ENCODE data around the gene NKAIN2.
"Not testable (repeated sequence)": the region's sequence is repeated elsewhere in the genome, so short reads cannot be mapped to it uniquely, and the experiment has no call there.

NKAIN2 gene

GRCh38 chr6:124330197-124330596 lies 526.5 kb downstream of the NKAIN2 start:
- no peak overlapping the region for H3K4me3 ChIP-seq (ENCODE audit: low read depth, low read length)
- no peak for DNase-seq (ENCODE audit: low read depth)
- TF ChIP-seq, protein P1, sequence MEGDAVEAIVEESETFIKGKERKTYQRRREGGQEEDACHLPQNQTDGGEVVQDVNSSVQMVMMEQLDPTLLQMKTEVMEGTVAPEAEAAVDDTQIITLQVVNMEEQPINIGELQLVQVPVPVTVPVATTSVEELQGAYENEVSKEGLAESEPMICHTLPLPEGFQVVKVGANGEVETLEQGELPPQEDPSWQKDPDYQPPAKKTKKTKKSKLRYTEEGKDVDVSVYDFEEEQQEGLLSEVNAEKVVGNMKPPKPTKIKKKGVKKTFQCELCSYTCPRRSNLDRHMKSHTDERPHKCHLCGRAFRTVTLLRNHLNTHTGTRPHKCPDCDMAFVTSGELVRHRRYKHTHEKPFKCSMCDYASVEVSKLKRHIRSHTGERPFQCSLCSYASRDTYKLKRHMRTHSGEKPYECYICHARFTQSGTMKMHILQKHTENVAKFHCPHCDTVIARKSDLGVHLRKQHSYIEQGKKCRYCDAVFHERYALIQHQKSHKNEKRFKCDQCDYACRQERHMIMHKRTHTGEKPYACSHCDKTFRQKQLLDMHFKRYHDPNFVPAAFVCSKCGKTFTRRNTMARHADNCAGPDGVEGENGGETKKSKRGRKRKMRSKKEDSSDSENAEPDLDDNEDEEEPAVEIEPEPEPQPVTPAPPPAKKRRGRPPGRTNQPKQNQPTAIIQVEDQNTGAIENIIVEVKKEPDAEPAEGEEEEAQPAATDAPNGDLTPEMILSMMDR (IDR thresholded peaks at IDR 0.05; ENCODE audit: insufficient read depth, low read depth, low read length, missing control alignments) = no peak

- no peak overlapping the region for H3K4me3 ChIP-seq (ENCODE audit: low read depth, low read length)
- DNase-seq (ENCODE audit: low read depth) = no peak
- TF ChIP-seq, protein P1 (IDR thresholded peaks at IDR 0.05; ENCODE audit: insufficient read depth, low read depth, low read length, missing control alignments) = no peak
Observed at GRCh38 chr6:124334359-124334758, 530.7 kb downstream of the NKAIN2 start.

DNA sequence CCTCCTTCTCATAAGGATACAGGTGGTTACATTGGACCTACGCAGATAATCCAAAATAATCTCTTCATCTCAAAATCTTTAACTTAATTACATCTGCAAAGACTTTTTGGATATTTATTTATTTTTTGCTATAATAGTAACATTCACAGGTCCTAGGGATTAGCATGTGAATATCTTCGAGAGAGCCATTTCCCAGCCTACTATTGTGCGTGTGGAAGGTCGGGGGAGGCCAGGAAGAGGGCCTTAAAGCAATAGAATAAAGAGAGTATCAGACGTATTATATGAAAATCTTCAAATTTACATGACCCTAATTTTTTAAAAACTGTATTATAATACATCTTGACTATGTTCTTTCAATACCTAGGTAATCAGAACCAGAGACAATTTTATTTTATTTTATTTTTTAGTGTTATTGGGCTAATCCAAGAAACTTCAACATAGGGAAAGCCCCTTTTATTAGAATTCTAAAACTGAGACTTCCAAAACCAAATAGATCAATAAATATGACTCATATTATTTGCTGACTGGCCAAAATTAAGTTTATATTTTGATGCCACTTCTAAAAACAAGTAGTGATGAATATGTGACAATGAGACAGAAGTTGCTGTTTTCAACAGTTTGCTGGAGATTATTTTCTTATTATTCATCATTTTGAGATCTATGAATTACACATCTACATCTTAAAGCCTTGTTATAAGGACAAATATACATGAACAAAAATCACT lies 536.1 kb downstream of the NKAIN2 start:
- TF ChIP-seq, protein P1 (IDR thresholded peaks at IDR 0.05; ENCODE audit: insufficient read depth, low read depth, low read length, missing control alignments) = no peak
- no peak for DNase-seq (ENCODE audit: low read depth)
- no peak overlapping the region for H3K4me3 ChIP-seq (ENCODE audit: low read depth, low read length)

GRCh38 chr6:124348339-124348738 lies 544.7 kb downstream of the NKAIN2 start:
- DNase-seq (ENCODE audit: low read depth); H3K4me3 ChIP-seq (ENCODE audit: low read depth, low read length): not testable (repeated sequence)

GRCh38 chr6:124355146-124355545 lies 551.5 kb downstream of the NKAIN2 start:
- no peak overlapping the region for H3K4me3 ChIP-seq (ENCODE audit: low read depth, low read length)

GRCh38 chr6:124356276-124356810 lies 552.7 kb downstream of the NKAIN2 start:
- no peak overlapping the region for H3K4me3 ChIP-seq (ENCODE audit: low read depth, low read length)
- no peak for DNase-seq (ENCODE audit: low read depth)

More at GRCh38 chr6:124355146-124355545, 551.5 kb downstream of the NKAIN2 start:
- DNase-seq (ENCODE audit: low read depth) = no peak
- TF ChIP-seq, protein P1 (IDR thresholded peaks at IDR 0.05; ENCODE audit: insufficient read depth, low read depth, low read length, missing control alignments) = no peak

DNA sequence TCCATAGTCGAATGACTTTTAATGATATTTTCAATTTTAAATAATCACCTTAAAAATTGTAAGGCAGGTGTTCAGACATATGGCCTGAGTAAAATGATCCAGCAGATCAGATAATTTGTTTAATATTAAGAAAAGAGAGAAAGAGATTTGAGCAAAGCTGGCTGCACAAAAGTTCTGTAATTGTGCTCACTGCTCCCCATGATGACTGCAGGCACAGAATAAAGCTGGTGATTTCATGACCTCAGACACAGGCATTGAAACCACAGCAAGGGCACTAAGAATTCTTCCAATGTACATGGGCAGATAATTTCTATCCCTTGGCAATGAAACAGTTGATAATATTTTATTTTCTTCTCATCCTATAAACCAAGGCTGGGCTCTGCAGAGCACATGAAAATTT lies 553.1 kb downstream of the NKAIN2 start:
- H3K4me3 ChIP-seq (ENCODE audit: low read depth, low read length) = no peak overlapping the region
- no peak for DNase-seq (ENCODE audit: low read depth)
- TF ChIP-seq, protein P1 (IDR thresholded peaks at IDR 0.05; ENCODE audit: insufficient read depth, low read depth, low read length, missing control alignments) = no peak

More at GRCh38 chr6:124356276-124356810, 552.7 kb downstream of the NKAIN2 start:
- TF ChIP-seq, protein P1 (IDR thresholded peaks at IDR 0.05; ENCODE audit: insufficient read depth, low read depth, low read length, missing control alignments) = no peak

Measured in GM12865 (cell line).